ENCODE measurements around the gene SLC7A6. TPM values are rescaled to one million over a fixed set of nuclear protein-coding genes. Genes with fewer than 3 reads are reported as not detected.

Gene SLC7A6
- total and polyA plus RNA-seq, 2 experiments from 2014 or later: 17.3 to 20.9 TPM

- in situ Hi-C loops (cut with MboI): no loop called here
- Histone ChIP-seq H3K27me3 (replicated peaks; ENCODE audit: insufficient read depth) (no peaks in the 10 kb centered on the region), H3K9me3 (ENCODE audit: low read depth) (no peaks in the 10 kb centered on the region), H2AFZ (peak within 1 kb of the TSS; percentile 95), H3K4me3 (peak within 1 kb of the TSS; percentile 91), H3K4me1 (ENCODE audit: insufficient read depth) (peaks cover 10% of the 10 kb centered on the region), H3K36me3 (ENCODE audit: low read depth) (no peaks in the 10 kb centered on the region), H4K20me1 (ENCODE audit: insufficient read depth) (no peaks in the 10 kb centered on the region), H3K9me2 (ENCODE audit: insufficient read depth) (no peaks in the 10 kb centered on the region), H3F3A (ENCODE audit: insufficient read depth) (no peaks in the 10 kb centered on the region), H3K4me2 (ENCODE audit: unreplicated experiment) (peak within 1 kb of the TSS; percentile 93), H3K9ac (peak within 1 kb of the TSS; percentile 78), H3K27ac (no peak within 1 kb of the TSS), H3K79me2 (ENCODE audit: insufficient read depth) (peaks cover 31% of the 10 kb centered on the region)
- TF ChIP-seq EZH2phosphoT487 (IDR thresholded peaks at IDR 0.05; ENCODE audit: insufficient read depth, low read depth) (no peak), EZH2 (IDR thresholded peaks at IDR 0.05; ENCODE audit: insufficient read depth, poor library complexity, severe bottlenecking) (no peak)
- 1 to 6% methylated on average over 36 to 75 of the region's 75 CpGs for WGBS, 2 experiments (ENCODE audit: low coverage in 1 of 2, low lambda C conversion rate in 2 of 2, missing lambda C conversion rate in 2 of 2)
- DNase-seq: peak; percentile 97
Measured at GRCh38 chr16:68244903-68245853, 19.1 kb upstream of the SLC7A6 start, which contains the start of gene PLA2G15. Gene PLA2G15 (plus strand): TSS chr16:68245373. CDS start chr16:68245427, 54 bp downstream.

GRCh38 chr16:68246121-68246520 lies 18.2 kb upstream of the SLC7A6 start:
- no peaks in the 10 kb centered on the region for H3K36me3 ChIP-seq (ENCODE audit: low read depth)
- TF ChIP-seq EZH2phosphoT487 (IDR thresholded peaks at IDR 0.05; ENCODE audit: insufficient read depth, low read depth) (no peak), EZH2 (IDR thresholded peaks at IDR 0.05; ENCODE audit: insufficient read depth, poor library complexity, severe bottlenecking) (no peak)
- H3F3A ChIP-seq (ENCODE audit: insufficient read depth): no peaks in the 10 kb centered on the region
- DNase-seq: no peak
- no peaks in the 10 kb centered on the region for H3K9me3 ChIP-seq (ENCODE audit: low read depth)
- H2AFZ ChIP-seq: no peak overlapping the region
- H3K9me2 ChIP-seq (ENCODE audit: insufficient read depth): no peaks in the 10 kb centered on the region
- in situ Hi-C loops (cut with MboI): no loop called here
- H3K4me3 ChIP-seq: peak overlapping the region; percentile 91
- peaks cover 31% of the 10 kb centered on the region for H3K79me2 ChIP-seq (ENCODE audit: insufficient read depth)
- no peaks in the 10 kb centered on the region for H4K20me1 ChIP-seq (ENCODE audit: insufficient read depth)
- H3K9ac ChIP-seq: peak overlapping the region; percentile 78
- no peak overlapping the region for H3K27ac ChIP-seq
- peaks cover 10% of the 10 kb centered on the region for H3K4me1 ChIP-seq (ENCODE audit: insufficient read depth)
- H3K4me2 ChIP-seq (ENCODE audit: unreplicated experiment): peak overlapping the region; percentile 93
- H3K27me3 ChIP-seq (replicated peaks; ENCODE audit: insufficient read depth): no peaks in the 10 kb centered on the region
- 77 to 79% methylated on average over 7 of the region's 7 CpGs for WGBS, 2 experiments (ENCODE audit: low coverage in 1 of 2, low lambda C conversion rate in 2 of 2, missing lambda C conversion rate in 2 of 2)

- Histone ChIP-seq H3K4me2 (ENCODE audit: unreplicated experiment) (peak overlapping the region; percentile 93), H3K9ac (peak overlapping the region; percentile 18; the same call in 1 of the 2 replicates), H3K9me2 (ENCODE audit: insufficient read depth) (no peaks in the 10 kb centered on the region), H3K27ac (no peak overlapping the region), H3F3A (ENCODE audit: insufficient read depth) (no peaks in the 10 kb centered on the region), H3K4me3 (peak overlapping the region; percentile 91; the same call in 1 of the 2 replicates), H3K9me3 (ENCODE audit: low read depth) (no peaks in the 10 kb centered on the region), H3K4me1 (ENCODE audit: insufficient read depth) (peaks cover 10% of the 10 kb centered on the region), H2AFZ (no peak overlapping the region), H3K36me3 (ENCODE audit: low read depth) (no peaks in the 10 kb centered on the region), H3K79me2 (ENCODE audit: insufficient read depth) (peaks cover 31% of the 10 kb centered on the region), H4K20me1 (ENCODE audit: insufficient read depth) (no peaks in the 10 kb centered on the region), H3K27me3 (replicated peaks; ENCODE audit: insufficient read depth) (no peaks in the 10 kb centered on the region)
- TF ChIP-seq EZH2 (IDR thresholded peaks at IDR 0.05; ENCODE audit: insufficient read depth, poor library complexity, severe bottlenecking) (no peak), EZH2phosphoT487 (IDR thresholded peaks at IDR 0.05; ENCODE audit: insufficient read depth, low read depth) (no peak)
- peak; percentile 34 for DNase-seq
- in situ Hi-C loops (cut with MboI): no loop called here
- WGBS, 2 experiments (ENCODE audit: low coverage in 1 of 2, low lambda C conversion rate in 2 of 2, missing lambda C conversion rate in 2 of 2): 59 to 69% methylated on average over 5 of the region's 5 CpGs
Measured at GRCh38 chr16:68246666-68247065, 17.7 kb upstream of the SLC7A6 start.

- H3K9ac ChIP-seq: no peak overlapping the region
- no peak overlapping the region for H3K4me3 ChIP-seq
- H3K9me3 ChIP-seq (ENCODE audit: low read depth): no peaks in the 10 kb centered on the region
- no peak overlapping the region for H3K4me2 ChIP-seq (ENCODE audit: unreplicated experiment)
- H3K36me3 ChIP-seq (ENCODE audit: low read depth): no peaks in the 10 kb centered on the region
- TF ChIP-seq EZH2phosphoT487 (IDR thresholded peaks at IDR 0.05; ENCODE audit: insufficient read depth, low read depth): no peak
- no peak for TF ChIP-seq EZH2 (IDR thresholded peaks at IDR 0.05; ENCODE audit: insufficient read depth, poor library complexity, severe bottlenecking)
- DNase-seq: no peak
- no peak overlapping the region for H2AFZ ChIP-seq
- in situ Hi-C loops (cut with MboI): no loop called here
- H3K79me2 ChIP-seq (ENCODE audit: insufficient read depth): peaks cover 31% of the 10 kb centered on the region
- H3F3A ChIP-seq (ENCODE audit: insufficient read depth): no peaks in the 10 kb centered on the region
- no peaks in the 10 kb centered on the region for H3K27me3 ChIP-seq (replicated peaks; ENCODE audit: insufficient read depth)
- H4K20me1 ChIP-seq (ENCODE audit: insufficient read depth): no peaks in the 10 kb centered on the region
- peaks cover 10% of the 10 kb centered on the region for H3K4me1 ChIP-seq (ENCODE audit: insufficient read depth)
- H3K27ac ChIP-seq: no peak overlapping the region
- WGBS, 2 experiments (ENCODE audit: low coverage in 1 of 2, low lambda C conversion rate in 2 of 2, missing lambda C conversion rate in 2 of 2): 93 to 94% methylated on average over 4 of the region's 4 CpGs
- no peaks in the 10 kb centered on the region for H3K9me2 ChIP-seq (ENCODE audit: insufficient read depth)
Measured at GRCh38 chr16:68247400-68247799, 16.9 kb upstream of the SLC7A6 start.
